Central memory CD8-positive, alpha-beta T cell (primary cell): ENCODE results near the gene HECTD4.
A peak's percentile ranks its signal among the peaks of the same experiment; 100 is the strongest.

Source experiments
- ATAC-seq: fragments of 150-1000 bp; cut with Tn5 transposase; replicated peaks from 2 replicates; pipeline ENCODE4 v1.10.0; 2022; ENCODE audit warnings: mild to moderate bottlenecking, moderate FRiP score, moderate number of reproducible peaks; ENCODE audit not compliant: poor library complexity, severe bottlenecking; ENCODE audit errors: extremely low read depth
- DNase-seq, 2 donors: peaks; one replicate each; pipeline ENCODE4 v3.0.0; 2021; ENCODE audit warnings: low spot score in 2 of 2
- H3K27ac Mint-ChIP-seq: one replicate; pipeline ENCODE4 v1.8.0; 2022; ENCODE audit warnings: low read depth, mild to moderate bottlenecking, moderate library complexity, mixed read lengths
- H3K27me3 Mint-ChIP-seq: one replicate; pipeline ENCODE4 v1.8.0; 2022; ENCODE audit warnings: mixed read lengths
- H3K36me3 Mint-ChIP-seq: one replicate; pipeline ENCODE4 v1.8.0; 2022; ENCODE audit warnings: mild to moderate bottlenecking, moderate library complexity, mixed read lengths; ENCODE audit not compliant: insufficient read depth
- H3K4me1 Mint-ChIP-seq: one replicate; pipeline ENCODE4 v1.8.0; 2022; ENCODE audit warnings: mixed read lengths
- H3K4me3 Mint-ChIP-seq: one replicate; pipeline ENCODE4 v1.8.0; 2022; ENCODE audit warnings: mild to moderate bottlenecking, moderate library complexity, mixed read lengths
- H3K9me3 Mint-ChIP-seq: one replicate; pipeline ENCODE4 v1.8.0; 2022; ENCODE audit warnings: mixed read lengths

HECTD4 gene, protein sequence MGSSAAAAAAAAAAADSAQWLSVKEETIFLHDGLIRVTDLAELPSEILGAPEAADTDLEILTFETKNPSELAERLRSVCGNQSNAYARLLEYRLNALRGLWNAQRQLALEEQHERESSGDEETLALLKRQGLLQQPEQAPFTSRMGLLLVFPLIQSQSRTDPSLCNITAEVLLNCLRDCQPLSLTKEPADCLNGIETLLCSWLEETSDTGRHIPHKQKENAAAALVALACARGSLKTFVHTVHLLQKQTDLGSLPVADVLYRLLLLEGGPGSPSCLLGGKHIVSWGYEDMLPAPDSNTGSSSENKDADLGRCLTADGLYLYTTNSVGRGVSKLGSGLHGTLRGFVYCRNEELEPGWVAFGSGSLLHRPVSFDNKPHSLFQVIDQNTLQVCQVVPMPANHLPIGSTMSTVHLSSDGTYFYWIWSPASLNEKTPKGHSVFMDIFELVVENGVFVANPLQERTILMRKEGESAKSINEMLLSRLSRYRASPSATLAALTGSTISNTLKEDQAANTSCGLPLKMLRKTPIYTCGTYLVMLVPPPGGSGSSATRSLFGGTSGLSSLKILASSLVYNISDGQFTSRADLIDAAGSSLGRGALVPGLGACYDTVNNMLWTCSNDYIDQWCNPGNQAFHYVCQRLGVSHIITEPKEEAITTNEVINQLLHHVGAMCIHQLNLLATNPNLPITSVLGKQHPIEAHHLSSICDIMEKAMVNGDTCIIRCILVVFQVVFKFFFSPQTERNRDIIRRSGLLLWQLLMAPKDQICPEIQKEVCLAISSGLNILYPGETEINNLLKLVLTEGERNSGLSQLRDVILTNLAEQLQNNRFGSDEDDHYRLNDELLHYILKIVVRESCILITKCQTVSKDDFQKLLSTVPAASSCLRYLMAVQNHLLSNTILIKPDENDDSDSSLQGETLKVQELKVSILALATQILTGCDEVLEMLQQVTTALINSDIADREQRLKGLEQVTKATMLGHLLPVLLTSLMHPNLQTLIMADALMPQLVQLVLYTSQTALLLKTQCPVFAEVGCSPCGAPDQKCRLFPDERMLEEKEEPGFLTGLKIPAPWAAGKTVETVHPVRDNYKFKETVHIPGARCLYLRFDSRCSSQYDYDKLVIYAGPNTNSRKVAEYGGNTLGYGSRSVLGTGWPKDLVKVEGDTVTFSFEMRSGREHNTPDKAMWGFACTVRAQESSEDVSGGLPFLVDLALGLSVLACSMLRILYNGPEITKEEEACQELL (N-terminal part only)

GRCh38 chr12:112381883-112382796 lies at the start of gene HECTD4:
Gene HECTD4 (minus strand): TSS chr12:112382431. CDS start chr12:112382128, 303 bp downstream.
- H3K9me3 Mint-ChIP-seq = no peaks in the 10 kb centered on the region
- ATAC-seq = peak; percentile 94

DNA sequence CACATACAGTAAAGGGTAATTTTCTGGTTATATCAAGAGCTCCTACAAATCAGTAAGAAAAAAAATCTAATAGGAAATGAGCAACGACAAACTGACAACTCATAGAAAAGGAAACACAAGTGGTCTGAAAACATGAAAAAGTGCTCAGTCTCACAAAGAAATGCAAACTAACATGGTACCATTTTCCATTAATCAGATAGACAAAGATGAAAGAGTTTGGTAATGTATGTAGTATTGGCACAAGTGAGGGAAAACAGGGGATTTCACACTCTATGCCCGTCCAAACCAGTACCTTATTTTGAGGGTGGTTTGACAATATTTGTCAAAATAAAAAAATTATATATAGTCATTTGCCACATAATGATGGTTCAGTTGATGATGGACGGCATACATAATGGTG lies 49.7 kb upstream of the HECTD4 start:
- no peaks in the 10 kb centered on the region for H3K9me3 Mint-ChIP-seq
- no peak overlapping the region for H3K27ac Mint-ChIP-seq
- ATAC-seq (no peak), DNase-seq (no peak)
- no peaks in the 10 kb centered on the region for H3K27me3 Mint-ChIP-seq
- no peak overlapping the region for H3K4me3 Mint-ChIP-seq
- H3K36me3 Mint-ChIP-seq = peaks cover 11% of the 10 kb centered on the region
- peaks cover 13% of the 10 kb centered on the region for H3K4me1 Mint-ChIP-seq

More at GRCh38 chr12:112381883-112382796, at the start of gene HECTD4:
- Mint-ChIP-seq H3K27me3 (no peaks in the 10 kb centered on the region), H3K36me3 (peaks cover 10% of the 10 kb centered on the region), H3K4me3 (peak within 1 kb of the TSS; percentile 88), H3K4me1 (peaks cover 23% of the 10 kb centered on the region), H3K27ac (peak within 1 kb of the TSS; percentile 92)
- peak; percentile 79 to 84 for DNase-seq

DNA sequence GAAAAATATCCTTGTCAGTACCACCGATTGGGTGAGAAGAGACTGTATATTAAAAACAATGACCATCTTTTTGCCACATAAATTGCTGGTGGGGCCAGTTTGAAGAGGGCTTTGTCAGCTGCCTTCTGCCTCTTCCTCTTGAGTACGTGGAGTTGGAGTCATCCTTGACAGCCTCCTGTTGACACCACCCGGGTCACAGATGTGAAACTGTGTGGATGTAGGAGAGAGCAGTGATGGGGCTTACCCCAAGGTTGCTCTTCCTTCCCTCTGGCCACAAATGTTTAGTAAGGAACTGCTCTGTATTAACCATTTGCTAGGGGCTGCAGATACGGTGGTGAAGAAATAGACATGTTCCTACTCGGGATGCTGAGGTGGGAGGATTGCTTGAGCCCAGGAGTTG lies 48.7 kb upstream of the HECTD4 start:
- no peak for ATAC-seq
- Mint-ChIP-seq H3K36me3 (peaks cover 10% of the 10 kb centered on the region), H3K4me3 (no peak overlapping the region), H3K27ac (no peak overlapping the region), H3K9me3 (no peaks in the 10 kb centered on the region), H3K27me3 (no peaks in the 10 kb centered on the region), H3K4me1 (peaks cover 13% of the 10 kb centered on the region)
- DNase-seq = no peak

GRCh38 chr12:112427760-112428159 lies 45.5 kb upstream of the HECTD4 start:
- H3K4me1 Mint-ChIP-seq = peaks cover 30% of the 10 kb centered on the region
- no peaks in the 10 kb centered on the region for H3K9me3 Mint-ChIP-seq
- peaks cover 12% of the 10 kb centered on the region for H3K36me3 Mint-ChIP-seq
- H3K4me3 Mint-ChIP-seq = no peak overlapping the region
- ATAC-seq (no peak), DNase-seq (no peak)
- no peaks in the 10 kb centered on the region for H3K27me3 Mint-ChIP-seq
- no peak overlapping the region for H3K27ac Mint-ChIP-seq

GRCh38 chr12:112425582-112426382 lies 43.6 kb upstream of the HECTD4 start:
- Mint-ChIP-seq H3K4me1 (peaks cover 33% of the 10 kb centered on the region), H3K27ac (no peak overlapping the region), H3K36me3 (peaks cover 5% of the 10 kb centered on the region), H3K27me3 (no peaks in the 10 kb centered on the region), H3K4me3 (no peak overlapping the region), H3K9me3 (no peaks in the 10 kb centered on the region)
- ATAC-seq = no peak
- no peak for DNase-seq

- H3K9me3 Mint-ChIP-seq = no peaks in the 10 kb centered on the region
- no peak overlapping the region for H3K4me3 Mint-ChIP-seq
- no peak for DNase-seq
- peaks cover 46% of the 10 kb centered on the region for H3K4me1 Mint-ChIP-seq
- no peaks in the 10 kb centered on the region for H3K27me3 Mint-ChIP-seq
- ATAC-seq = no peak
- H3K36me3 Mint-ChIP-seq = peaks cover 8% of the 10 kb centered on the region
- H3K27ac Mint-ChIP-seq = no peak overlapping the region
Observed at GRCh38 chr12:112424126-112424525, 41.9 kb upstream of the HECTD4 start.

DNA sequence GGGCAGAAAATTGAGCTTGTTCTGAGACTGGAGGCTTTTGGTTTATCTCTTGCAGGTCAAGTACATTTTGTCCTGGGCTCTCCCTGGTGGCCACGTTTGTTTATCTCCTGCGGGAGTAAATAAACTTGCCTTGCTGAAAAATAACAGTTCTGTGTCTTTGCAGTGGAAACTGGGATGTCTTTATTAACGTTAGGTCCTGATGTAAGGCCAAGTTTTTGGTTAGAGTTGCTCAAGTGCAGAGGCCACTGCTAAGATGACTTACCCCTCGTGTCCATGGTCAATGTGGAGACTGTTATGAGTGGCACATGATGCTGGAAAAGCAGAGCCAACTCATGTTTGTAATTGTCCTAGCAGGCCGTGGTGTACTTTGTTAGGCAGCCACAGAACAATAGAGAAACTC lies 40.3 kb upstream of the HECTD4 start:
- Mint-ChIP-seq H3K4me3 (no peak overlapping the region), H3K27ac (no peak overlapping the region)

GRCh38 chr12:112421363-112421762 lies 39.1 kb upstream of the HECTD4 start:
- H3K27ac Mint-ChIP-seq = no peak overlapping the region

More for the DNA sequence above, 40.3 kb upstream of the HECTD4 start:
- ATAC-seq (no peak), DNase-seq (no peak)
- no peaks in the 10 kb centered on the region for H3K27me3 Mint-ChIP-seq
- peaks cover 12% of the 10 kb centered on the region for H3K36me3 Mint-ChIP-seq
- peaks cover 52% of the 10 kb centered on the region for H3K4me1 Mint-ChIP-seq
- H3K9me3 Mint-ChIP-seq = no peaks in the 10 kb centered on the region

GRCh38 chr12:112420740-112421139 lies 38.5 kb upstream of the HECTD4 start:
- Mint-ChIP-seq H3K4me3 (peak overlapping the region; percentile 93), H3K9me3 (no peaks in the 10 kb centered on the region), H3K4me1 (peaks cover 52% of the 10 kb centered on the region), H3K36me3 (peaks cover 12% of the 10 kb centered on the region), H3K27me3 (no peaks in the 10 kb centered on the region), H3K27ac (no peak overlapping the region)
- ATAC-seq (no peak), DNase-seq (no peak)

More at GRCh38 chr12:112421363-112421762, 39.1 kb upstream of the HECTD4 start:
- no peak for ATAC-seq
- Mint-ChIP-seq H3K27me3 (no peaks in the 10 kb centered on the region), H3K36me3 (peaks cover 12% of the 10 kb centered on the region), H3K4me1 (peaks cover 52% of the 10 kb centered on the region), H3K4me3 (no peak overlapping the region), H3K9me3 (no peaks in the 10 kb centered on the region)
- DNase-seq = no peak

DNA sequence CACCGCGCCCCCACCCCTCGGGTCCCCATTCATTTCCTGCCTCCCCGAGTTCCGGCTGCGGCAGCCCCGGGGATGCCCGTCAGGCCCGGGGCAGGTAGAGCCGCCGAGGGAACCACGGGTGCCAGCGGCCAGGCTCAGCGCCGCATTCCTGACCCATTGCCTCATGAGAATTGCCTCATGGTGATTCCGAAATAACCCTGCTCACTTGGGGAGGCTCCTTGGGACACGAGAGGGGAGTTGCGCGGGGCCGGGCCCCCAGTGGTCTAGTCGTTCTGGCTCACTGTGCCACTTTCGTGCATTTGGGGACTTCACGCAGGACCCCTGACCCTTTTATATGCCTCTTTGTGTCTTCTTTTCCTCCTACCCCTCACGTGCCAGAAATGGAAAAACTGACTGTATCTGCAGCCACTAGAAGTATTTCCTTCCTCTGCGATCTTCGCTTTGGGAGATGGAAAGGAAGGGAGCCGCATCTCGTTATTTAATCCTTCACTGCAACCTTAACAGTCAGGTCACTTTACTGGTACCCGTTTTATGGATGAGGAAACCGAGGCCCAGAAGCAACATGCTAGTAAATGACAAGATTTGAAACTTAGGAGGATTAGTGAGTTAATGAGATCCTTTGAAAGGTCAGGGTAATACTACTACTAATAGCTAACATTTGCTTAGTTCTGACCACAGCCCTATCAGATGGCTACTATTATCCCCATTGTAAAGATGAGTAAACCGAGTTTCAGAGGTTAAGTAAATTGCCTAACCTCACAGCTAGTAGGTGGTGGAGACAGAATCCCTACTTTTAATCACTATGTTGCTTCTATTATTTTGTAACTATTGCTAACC lies 37.3 kb upstream of the HECTD4 start:
- Mint-ChIP-seq H3K4me3 (peak overlapping the region; percentile 93), H3K27ac (peak overlapping the region; percentile 95), H3K36me3 (peaks cover 10% of the 10 kb centered on the region), H3K4me1 (peaks cover 47% of the 10 kb centered on the region), H3K9me3 (no peaks in the 10 kb centered on the region), H3K27me3 (no peaks in the 10 kb centered on the region)
- DNase-seq (no peak), ATAC-seq (peak; percentile 49)
